Adipocyte (in vitro differentiated cells): ENCODE results near the gene ARHGDIG.
"Not testable (repeated sequence)": the region's sequence is repeated elsewhere in the genome, so short reads cannot be mapped to it uniquely, and the experiment has no call there.

Experiments used
- DNase-seq: peaks from one replicate; pipeline ENCODE4 v3.0.0-alpha.2; 2015; ENCODE audit warnings: low read depth
- H3K27me3 ChIP-seq: replicated peaks from 2 replicates; pipeline ENCODE4 v1.7.0; 2013; ENCODE audit warnings: mild to moderate bottlenecking, low read length, moderate library complexity; ENCODE audit not compliant: control insufficient read depth, insufficient read depth
- H3K36me3 ChIP-seq: 2 replicates; pipeline ENCODE4 v1.7.0; 2013; ENCODE audit warnings: low read length, mild to moderate bottlenecking, moderate library complexity; ENCODE audit not compliant: control insufficient read depth, insufficient read depth, severe bottlenecking
- H3K4me1 ChIP-seq: 2 replicates; pipeline ENCODE4 v1.7.0; 2013; ENCODE audit warnings: mild to moderate bottlenecking, low read length, moderate library complexity; ENCODE audit not compliant: control insufficient read depth, insufficient read depth
- H3K4me3 ChIP-seq: 2 replicates; pipeline ENCODE4 v1.7.0; 2013; ENCODE audit warnings: mild to moderate bottlenecking, low read length, moderate library complexity
- H3K9ac ChIP-seq: 2 replicates; pipeline ENCODE4 v1.7.0; 2013; ENCODE audit warnings: mild to moderate bottlenecking, low read length, moderate library complexity
- H3K9me3 ChIP-seq: 2 replicates; pipeline ENCODE4 v1.7.0; 2013; ENCODE audit warnings: mild to moderate bottlenecking, low read length, moderate library complexity; ENCODE audit not compliant: control insufficient read depth

The ARHGDIG gene

GRCh38 chr16:264440-264951, 15.9 kb upstream of the ARHGDIG start:
- no peaks in the 10 kb centered on the region for H3K27me3 ChIP-seq
- H3K9me3 ChIP-seq, result no peaks in the 10 kb centered on the region

GRCh38 chr16:265002-265529, 15.3 kb upstream of the ARHGDIG start:
- peaks cover 44% of the 10 kb centered on the region for H3K36me3 ChIP-seq
- no peaks in the 10 kb centered on the region for H3K27me3 ChIP-seq
- no peak for DNase-seq
- H3K9me3 ChIP-seq, result no peaks in the 10 kb centered on the region
- H3K4me3 ChIP-seq, result no peak overlapping the region
- H3K9ac ChIP-seq, result no peak overlapping the region
- H3K4me1 ChIP-seq, result no peaks in the 10 kb centered on the region

More at GRCh38 chr16:264440-264951, 15.9 kb upstream of the ARHGDIG start:
- Histone ChIP-seq H3K4me1 (no peaks in the 10 kb centered on the region), H3K9ac (no peak overlapping the region), H3K36me3 (peaks cover 50% of the 10 kb centered on the region), H3K4me3 (no peak overlapping the region)
- DNase-seq, result no peak

DNA sequence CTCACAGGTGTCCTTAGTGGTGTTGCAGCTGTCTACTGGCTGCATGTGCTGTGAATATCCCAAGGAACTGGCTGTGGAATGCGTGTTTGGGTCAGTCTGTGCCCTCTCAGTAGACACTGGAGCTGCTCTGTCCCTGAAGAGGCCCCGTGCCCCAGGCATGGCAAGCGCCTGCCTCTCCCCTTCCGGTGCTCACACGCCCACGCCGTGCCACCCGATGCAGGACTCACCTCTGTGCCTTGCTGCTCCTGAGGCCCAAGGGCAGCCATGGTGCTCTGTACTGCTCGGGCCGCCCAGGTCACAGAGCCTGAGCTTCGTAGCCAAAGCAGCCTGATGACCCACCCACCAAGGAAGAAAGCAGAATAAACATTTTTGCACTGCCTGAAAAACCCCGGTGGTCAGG, 14.7 kb upstream of the ARHGDIG start:
- no peaks in the 10 kb centered on the region for H3K27me3 ChIP-seq
- H3K9ac ChIP-seq, result no peak overlapping the region
- H3K36me3 ChIP-seq, result peaks cover 38% of the 10 kb centered on the region
- no peak overlapping the region for H3K4me3 ChIP-seq
- H3K4me1 ChIP-seq, result no peaks in the 10 kb centered on the region
- no peak for DNase-seq
- H3K9me3 ChIP-seq, result no peaks in the 10 kb centered on the region

DNA sequence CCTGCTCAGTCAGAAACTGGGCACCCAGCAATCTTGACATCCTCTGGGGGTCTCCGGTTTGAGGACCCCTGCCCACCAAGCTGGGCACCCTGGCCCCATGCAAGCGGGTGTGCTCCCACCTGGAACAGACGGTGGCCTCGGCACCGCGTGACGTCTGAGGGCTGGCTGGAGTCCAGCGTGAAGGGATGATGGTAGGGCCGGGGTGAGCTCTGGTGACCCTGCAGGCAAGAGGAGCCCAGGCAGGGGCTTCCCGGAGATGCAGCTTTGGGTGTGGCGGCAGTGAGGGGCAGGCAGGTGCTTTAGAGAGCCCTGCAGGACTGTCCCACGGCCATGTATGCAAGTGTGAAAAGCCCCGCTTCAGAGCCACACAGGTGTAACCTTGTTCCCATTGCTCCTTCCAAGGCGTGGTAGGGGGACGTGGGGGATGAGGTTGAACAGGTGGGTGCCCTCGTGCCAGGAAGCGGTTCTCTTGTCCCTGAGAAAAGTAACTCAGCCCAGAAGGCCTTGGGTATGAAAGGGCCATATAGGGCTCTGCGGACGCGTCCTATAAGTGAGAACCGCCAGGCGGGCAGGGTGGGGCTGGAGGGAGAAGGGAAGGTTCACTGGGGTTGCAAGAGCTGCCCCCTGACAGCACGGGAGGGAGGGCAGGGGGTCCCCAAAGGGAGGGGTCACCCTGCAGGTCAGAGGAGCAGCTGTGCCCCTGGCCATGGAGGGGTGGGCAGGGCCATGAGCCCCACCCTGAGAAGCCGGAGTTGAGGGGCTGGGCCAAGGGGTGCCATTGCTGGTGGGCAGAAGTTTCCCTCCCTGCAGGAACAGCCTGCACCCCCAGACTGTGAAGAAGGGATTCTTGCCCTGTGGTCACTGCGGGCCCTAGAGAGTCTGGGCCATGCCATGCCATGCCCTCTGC, 13.9 kb upstream of the ARHGDIG start:
- Histone ChIP-seq H3K27me3 (no peaks in the 10 kb centered on the region), H3K36me3 (peaks cover 30% of the 10 kb centered on the region), H3K9me3 (no peaks in the 10 kb centered on the region), H3K4me1 (no peaks in the 10 kb centered on the region), H3K4me3 (no peak overlapping the region), H3K9ac (no peak overlapping the region)
- DNase-seq, result no peak

DNA sequence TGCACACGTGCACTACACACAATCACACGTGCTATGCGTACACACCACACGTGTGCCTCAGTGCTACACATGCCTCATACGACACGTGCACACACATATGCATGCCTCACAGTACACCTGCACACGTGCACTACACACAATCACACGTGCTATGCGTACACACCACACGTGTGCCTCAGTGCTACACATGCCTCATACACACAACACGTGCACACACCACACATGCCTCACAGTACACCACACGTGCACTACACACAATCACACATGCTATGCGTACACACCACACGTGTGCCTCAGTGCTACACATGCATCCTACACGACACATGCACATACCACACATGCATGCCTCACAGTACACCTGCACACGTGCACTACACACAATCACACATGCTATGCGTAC, 12.8 kb upstream of the ARHGDIG start:
- not testable (repeated sequence) for H3K9ac ChIP-seq, H3K9me3 ChIP-seq, H3K4me1 ChIP-seq, H3K27me3 ChIP-seq, H3K4me3 ChIP-seq, DNase-seq
- peaks cover 19% of the 10 kb centered on the region for H3K36me3 ChIP-seq

DNA sequence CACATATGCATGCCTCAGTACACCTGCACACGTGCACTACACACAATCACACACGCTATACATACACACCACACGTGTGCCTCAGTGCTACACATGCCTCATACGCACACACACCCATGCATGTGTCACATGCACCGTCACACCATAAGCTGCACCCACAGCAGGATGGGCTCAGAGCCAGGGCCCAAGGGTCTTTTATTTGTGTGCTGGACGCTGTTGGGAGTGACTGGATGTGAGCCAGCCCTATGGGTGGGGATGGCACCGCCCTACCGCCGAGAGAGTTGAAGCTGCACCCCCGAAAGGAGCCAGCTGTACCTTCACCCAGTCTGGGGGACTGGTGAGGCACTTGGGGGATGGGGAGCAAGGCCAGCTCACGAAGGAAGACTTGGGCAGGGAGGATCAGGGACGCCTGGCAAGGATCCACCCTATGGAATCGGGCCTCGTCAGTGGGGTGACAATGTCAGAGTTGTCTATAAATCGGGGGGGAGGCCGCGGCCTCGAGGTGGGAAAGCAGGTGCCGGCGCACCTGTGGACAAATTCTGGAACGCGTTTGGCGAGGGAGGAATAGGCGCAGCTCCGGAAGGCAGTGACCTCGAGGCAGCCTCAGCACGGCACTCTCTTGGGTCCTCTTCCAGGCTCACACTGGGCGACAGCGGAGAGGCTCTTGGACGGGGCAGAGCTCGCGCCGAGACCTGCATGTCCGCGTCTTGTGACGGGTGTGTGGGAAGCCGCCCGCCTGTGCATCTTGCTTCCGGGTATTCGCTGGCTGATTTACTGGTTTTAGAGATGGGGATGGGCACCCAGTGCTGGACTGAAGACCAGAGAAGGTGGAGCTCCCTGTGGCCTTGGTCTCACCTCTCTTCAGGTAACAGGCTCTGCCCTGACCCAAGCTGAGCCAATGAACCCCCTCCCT, 12.0 kb upstream of the ARHGDIG start:
- Histone ChIP-seq H3K27me3 (no peaks in the 10 kb centered on the region), H3K36me3 (peaks cover 14% of the 10 kb centered on the region), H3K9me3 (no peaks in the 10 kb centered on the region), H3K9ac (no peak overlapping the region), H3K4me1 (no peaks in the 10 kb centered on the region), H3K4me3 (no peak overlapping the region)
- no peak for DNase-seq

GRCh38 chr16:269061-269796, 11.2 kb upstream of the ARHGDIG start:
- no peaks in the 10 kb centered on the region for H3K27me3 ChIP-seq
- H3K36me3 ChIP-seq, result peaks cover 6% of the 10 kb centered on the region
- H3K9me3 ChIP-seq, result no peaks in the 10 kb centered on the region
- no peak overlapping the region for H3K9ac ChIP-seq
- DNase-seq, result no peak
- H3K4me1 ChIP-seq, result no peaks in the 10 kb centered on the region
- no peak overlapping the region for H3K4me3 ChIP-seq

- Histone ChIP-seq H3K36me3 (no peaks in the 10 kb centered on the region), H3K9me3 (no peaks in the 10 kb centered on the region), H3K9ac (no peak overlapping the region), H3K4me1 (no peaks in the 10 kb centered on the region), H3K4me3 (no peak overlapping the region), H3K27me3 (peaks cover 5% of the 10 kb centered on the region)
- DNase-seq, result no peak
These were observed 9.8 kb upstream of the ARHGDIG start for GRCh38 chr16:270381-271255.

- Histone ChIP-seq H3K27me3 (peaks cover 5% of the 10 kb centered on the region), H3K9ac (no peak overlapping the region), H3K4me3 (no peak overlapping the region), H3K36me3 (no peaks in the 10 kb centered on the region), H3K4me1 (no peaks in the 10 kb centered on the region), H3K9me3 (no peaks in the 10 kb centered on the region)
- no peak for DNase-seq
These were observed 7.5 kb upstream of the ARHGDIG start for GRCh38 chr16:272633-273546.
